RWPE2 (cell line): ENCODE measurements around the gene HDAC4.

ENCODE experiments used
- ATAC-seq: fragments of 200-7000 bp; cut with Tn5 transposase; 3 replicates; pipeline ENCODE4 v1.9.1; 2021; ENCODE audit warnings: low read depth
- DNase-seq: peaks from one replicate; pipeline ENCODE4 v3.0.0-alpha.2; 2020; ENCODE audit warnings: low spot score
- H3K27ac ChIP-seq: fragments of 450-650 bp; 2 replicates; pipeline ENCODE4 v1.5.1; 2017; ENCODE audit warnings: mild to moderate bottlenecking; ENCODE audit not compliant: poor library complexity, severe bottlenecking
- H3K27me3 ChIP-seq: fragments of 250-450 bp; sonication (Bioruptor Pico); 2 replicates; pipeline ENCODE4 v1.5.1; 2021; ENCODE audit warnings: mild to moderate bottlenecking, moderate library complexity; ENCODE audit not compliant: insufficient read depth, poor library complexity, severe bottlenecking
- H3K36me3 ChIP-seq: fragments of 250-450 bp; sonication (Bioruptor Pico); 2 replicates; pipeline ENCODE4 v1.5.1; 2020; ENCODE audit warnings: low read depth, mild to moderate bottlenecking, moderate library complexity
- H3K4me1 ChIP-seq: fragments of 250-450 bp; sonication (Bioruptor Pico); 2 replicates; pipeline ENCODE4 v1.5.1; 2021; ENCODE audit warnings: mild to moderate bottlenecking, moderate library complexity; ENCODE audit not compliant: insufficient read depth, poor library complexity, severe bottlenecking
- H3K4me3 ChIP-seq: fragments of 250-450 bp; sonication (Bioruptor Pico); 2 replicates; pipeline ENCODE4 v1.5.1; 2021; ENCODE audit warnings: mild to moderate bottlenecking, moderate library complexity; ENCODE audit not compliant: severe bottlenecking
- H3K9me3 ChIP-seq: fragments of 250-450 bp; sonication (Bioruptor Pico); 2 replicates; pipeline ENCODE4 v1.5.1; 2021; ENCODE audit warnings: mild to moderate bottlenecking, moderate library complexity; ENCODE audit not compliant: severe bottlenecking
- TF ChIP-seq, protein P1 (sequence below): fragments of 450-650 bp; IDR thresholded peaks from one replicate; pipeline ENCODE4 v1.5.1; 2017; ENCODE audit warnings: mild to moderate bottlenecking, moderate library complexity; ENCODE audit not compliant: poor library complexity, severe bottlenecking

HDAC4 gene

DNA sequence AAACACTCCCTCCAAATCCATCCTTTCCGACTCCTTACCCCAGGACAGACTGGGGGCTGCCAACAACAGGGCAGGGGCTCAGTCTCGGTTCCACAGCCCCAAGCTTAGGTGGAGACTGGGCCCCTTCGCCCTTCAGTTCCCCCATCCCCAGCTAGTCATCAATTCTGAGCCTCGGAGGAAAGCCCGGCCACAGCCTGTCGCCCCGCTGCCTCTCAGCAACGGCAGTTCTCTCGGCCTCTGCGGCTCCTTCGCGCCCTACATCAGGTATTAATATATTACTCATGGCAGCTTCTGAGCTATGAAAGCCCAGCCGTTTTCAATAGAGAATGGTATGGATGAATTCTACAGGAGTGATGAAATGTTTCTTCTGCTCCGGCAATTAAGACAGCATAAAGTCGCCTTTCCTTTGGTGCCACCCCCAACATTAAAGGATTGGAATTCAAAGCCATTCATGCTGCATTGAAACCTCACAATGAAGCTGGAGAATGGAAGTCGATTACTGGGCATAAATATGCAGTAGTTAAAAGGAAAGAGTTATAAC, 2.8 kb downstream of the HDAC4 start:
- H3K27ac ChIP-seq = no peak overlapping the region
- H3K9me3 ChIP-seq = no peaks in the 10 kb centered on the region
- no peak for ATAC-seq
- TF ChIP-seq, protein P1, sequence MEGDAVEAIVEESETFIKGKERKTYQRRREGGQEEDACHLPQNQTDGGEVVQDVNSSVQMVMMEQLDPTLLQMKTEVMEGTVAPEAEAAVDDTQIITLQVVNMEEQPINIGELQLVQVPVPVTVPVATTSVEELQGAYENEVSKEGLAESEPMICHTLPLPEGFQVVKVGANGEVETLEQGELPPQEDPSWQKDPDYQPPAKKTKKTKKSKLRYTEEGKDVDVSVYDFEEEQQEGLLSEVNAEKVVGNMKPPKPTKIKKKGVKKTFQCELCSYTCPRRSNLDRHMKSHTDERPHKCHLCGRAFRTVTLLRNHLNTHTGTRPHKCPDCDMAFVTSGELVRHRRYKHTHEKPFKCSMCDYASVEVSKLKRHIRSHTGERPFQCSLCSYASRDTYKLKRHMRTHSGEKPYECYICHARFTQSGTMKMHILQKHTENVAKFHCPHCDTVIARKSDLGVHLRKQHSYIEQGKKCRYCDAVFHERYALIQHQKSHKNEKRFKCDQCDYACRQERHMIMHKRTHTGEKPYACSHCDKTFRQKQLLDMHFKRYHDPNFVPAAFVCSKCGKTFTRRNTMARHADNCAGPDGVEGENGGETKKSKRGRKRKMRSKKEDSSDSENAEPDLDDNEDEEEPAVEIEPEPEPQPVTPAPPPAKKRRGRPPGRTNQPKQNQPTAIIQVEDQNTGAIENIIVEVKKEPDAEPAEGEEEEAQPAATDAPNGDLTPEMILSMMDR = no peak
- no peaks in the 10 kb centered on the region for H3K36me3 ChIP-seq
- no peak overlapping the region for H3K4me3 ChIP-seq
- peaks cover 4% of the 10 kb centered on the region for H3K4me1 ChIP-seq
- no peak for DNase-seq
- H3K27me3 ChIP-seq = no peaks in the 10 kb centered on the region

DNA sequence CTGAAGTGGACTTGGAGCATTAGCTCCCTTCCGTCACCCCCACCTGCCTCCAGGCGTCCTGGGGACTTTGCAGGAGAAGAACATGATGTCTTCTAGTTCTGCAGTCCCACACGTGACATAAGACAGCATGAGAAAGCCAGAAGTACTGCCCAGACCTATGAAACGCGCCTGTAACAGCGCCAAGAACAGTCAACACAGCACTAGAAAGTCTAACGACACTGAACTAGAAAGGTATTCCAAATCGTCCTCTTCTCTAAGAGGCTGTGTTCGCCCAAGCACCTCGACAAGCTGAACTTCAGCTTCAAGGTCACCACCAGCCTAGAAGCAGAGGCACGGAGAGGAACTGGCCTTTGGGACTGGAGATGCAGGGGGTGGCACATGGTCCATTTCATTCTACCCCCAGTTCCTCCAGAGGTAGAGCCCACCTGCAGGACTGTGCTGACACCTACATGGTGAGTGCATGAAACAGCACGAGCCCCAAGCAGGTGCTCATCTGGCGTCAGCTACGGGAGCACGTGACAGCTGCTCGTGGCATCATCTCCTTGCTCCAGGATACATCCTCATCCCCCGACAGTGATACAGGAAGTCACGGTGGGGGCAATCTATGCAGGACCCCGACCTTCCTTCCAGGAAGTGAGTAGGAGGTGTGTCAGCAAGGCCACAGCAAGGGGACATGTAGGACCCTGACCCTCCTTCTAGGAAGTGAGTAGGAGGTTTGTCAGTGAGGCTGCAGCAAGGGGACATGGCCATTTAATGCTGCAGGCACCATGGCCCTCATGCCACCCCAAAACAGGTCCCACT, 3.7 kb downstream of the HDAC4 start:
- H3K27me3 ChIP-seq = no peaks in the 10 kb centered on the region
- ATAC-seq (no peak), DNase-seq (no peak)
- no peaks in the 10 kb centered on the region for H3K9me3 ChIP-seq
- peaks cover 4% of the 10 kb centered on the region for H3K4me1 ChIP-seq
- H3K36me3 ChIP-seq = no peaks in the 10 kb centered on the region
- no peak overlapping the region for H3K4me3 ChIP-seq
- TF ChIP-seq, protein P1 = no peak
- H3K27ac ChIP-seq = no peak overlapping the region

DNA sequence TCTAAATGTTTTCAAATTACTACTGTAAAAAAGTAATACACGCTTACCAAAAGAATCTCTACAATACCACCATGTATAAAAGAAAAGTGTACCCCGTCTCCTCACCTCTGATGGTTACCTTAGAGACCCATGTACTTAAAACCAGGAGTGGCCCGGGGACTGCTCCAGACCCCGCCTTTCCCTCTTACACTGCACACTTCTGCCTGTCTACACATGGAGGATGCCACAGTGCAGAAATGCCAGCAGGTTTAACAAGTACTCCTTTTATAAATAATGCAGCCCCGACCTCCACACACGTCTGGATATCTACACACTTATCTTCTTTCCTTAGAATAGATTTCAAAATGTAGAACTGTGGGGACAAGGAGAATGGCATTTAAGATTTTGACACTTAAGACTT, 5.3 kb downstream of the HDAC4 start:
- Histone ChIP-seq H3K4me1 (peaks cover 4% of the 10 kb centered on the region), H3K36me3 (no peaks in the 10 kb centered on the region), H3K27me3 (no peaks in the 10 kb centered on the region), H3K4me3 (no peak overlapping the region), H3K9me3 (no peaks in the 10 kb centered on the region), H3K27ac (no peak overlapping the region)
- TF ChIP-seq, protein P1 = no peak
- DNase-seq (no peak), ATAC-seq (no peak)

DNA sequence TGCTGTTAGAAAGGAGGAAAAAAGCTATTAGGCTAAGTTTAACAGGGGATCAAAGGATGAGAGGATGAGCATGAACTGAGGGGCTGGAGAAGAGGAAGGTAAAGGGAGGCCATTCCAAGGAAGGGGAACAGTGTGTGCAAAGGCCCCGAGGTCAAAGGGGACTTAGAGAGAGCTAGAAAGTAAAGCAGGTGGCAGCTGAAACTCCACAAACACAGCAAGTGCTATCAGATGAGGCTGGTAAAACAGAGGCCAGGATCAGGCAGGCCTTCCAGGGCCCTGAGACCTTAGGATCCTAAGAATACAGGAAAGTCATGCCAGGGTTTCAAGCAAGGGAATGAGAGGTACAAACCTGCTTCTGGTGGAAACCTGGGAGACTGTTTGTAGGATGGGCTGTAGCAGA, 5.8 kb downstream of the HDAC4 start:
- Histone ChIP-seq H3K4me1 (peaks cover 4% of the 10 kb centered on the region), H3K27me3 (no peaks in the 10 kb centered on the region), H3K9me3 (no peaks in the 10 kb centered on the region), H3K27ac (no peak overlapping the region), H3K36me3 (no peaks in the 10 kb centered on the region), H3K4me3 (no peak overlapping the region)
- TF ChIP-seq, protein P1 = no peak
- DNase-seq (no peak), ATAC-seq (no peak)
